HEK293T (cell line): ENCODE data around the gene RAB11FIP4.

Experiments
- CTCF ChIA-PET: fragments of 350-600 bp; formaldehyde crosslinking; extraction: SDS; loops from one replicate; lab custom pipeline; 2021; ENCODE audit warnings: antibody characterized with exemption, inconsistent platforms; lab: Yijun Ruan, JAX
- POLR2A ChIA-PET: fragments of 350-600 bp; formaldehyde crosslinking; extraction: SDS; loops from one replicate; lab custom pipeline; 2020; ENCODE audit warnings: antibody characterized with exemption, inconsistent platforms; lab: Yijun Ruan, JAX
- DNase-seq: peaks from one replicate; pipeline ENCODE4 v3.0.0; 2012; ENCODE audit warnings: mixed read lengths; ENCODE audit errors: extremely low spot score
- ARNT ChIP-seq: fragments of 450-650 bp; IDR thresholded peaks from 2 replicates; pipeline ENCODE4 v1.6.1; 2017; ENCODE audit warnings: mild to moderate bottlenecking
- BHLHE40 ChIP-seq: fragments of 450-650 bp; IDR thresholded peaks from 2 replicates; pipeline ENCODE4 v1.6.1; 2016; ENCODE audit warnings: mild to moderate bottlenecking, moderate library complexity, borderline replicate concordance
- CTBP1 ChIP-seq: fragments of 450-650 bp; IDR thresholded peaks from 2 replicates; pipeline ENCODE4 v1.6.1; 2016; ENCODE audit warnings: borderline replicate concordance
- ELF4 ChIP-seq: fragments of 450-650 bp; IDR thresholded peaks from 2 replicates; pipeline ENCODE4 v1.6.1; 2017; ENCODE audit warnings: antibody characterized with exemption
- FOXA1 ChIP-seq: fragments of 450-650 bp; IDR thresholded peaks from 2 replicates; pipeline ENCODE4 v1.6.1; 2016; ENCODE audit warnings: mild to moderate bottlenecking
- FOXK2 ChIP-seq: fragments of 450-650 bp; IDR thresholded peaks from 2 replicates; pipeline ENCODE4 v1.6.1; 2016; ENCODE audit warnings: mild to moderate bottlenecking
- FOXM1 ChIP-seq: fragments of 450-650 bp; IDR thresholded peaks from 2 replicates; pipeline ENCODE4 v1.6.1; 2017; ENCODE audit warnings: mild to moderate bottlenecking, borderline replicate concordance
- HDGF ChIP-seq: fragments of 450-650 bp; IDR thresholded peaks from 2 replicates; pipeline ENCODE4 v1.6.1; 2017; ENCODE audit warnings: antibody characterized with exemption, borderline replicate concordance
- L3MBTL2 ChIP-seq: fragments of 450-650 bp; conservative IDR thresholded peaks from 2 replicates; pipeline ENCODE4 v1.6.1; 2016; ENCODE audit warnings: mild to moderate bottlenecking
- LEF1 ChIP-seq: fragments of 450-650 bp; IDR thresholded peaks from 2 replicates; pipeline ENCODE4 v1.6.1; 2017; ENCODE audit warnings: mild to moderate bottlenecking, borderline replicate concordance
- NFRKB ChIP-seq: fragments of 450-650 bp; IDR thresholded peaks from 2 replicates; pipeline ENCODE4 v1.6.1; 2016; ENCODE audit warnings: mild to moderate bottlenecking, moderate library complexity
- PKNOX1 ChIP-seq: fragments of 450-650 bp; IDR thresholded peaks from 2 replicates; pipeline ENCODE4 v1.6.1; 2016
- SP1 ChIP-seq: fragments of 450-650 bp; IDR thresholded peaks from 2 replicates; pipeline ENCODE4 v1.6.1; 2017
- SUZ12 ChIP-seq: fragments of 450-650 bp; IDR thresholded peaks from 2 replicates; pipeline ENCODE4 v1.6.1; 2016; ENCODE audit warnings: mild to moderate bottlenecking
- TARDBP ChIP-seq: fragments of 450-650 bp; IDR thresholded peaks from 2 replicates; pipeline ENCODE4 v1.6.1; 2016
- ZNF384 ChIP-seq: fragments of 450-650 bp; IDR thresholded peaks from 2 replicates; pipeline ENCODE4 v1.6.1; 2016

RAB11FIP4 gene

DNA sequence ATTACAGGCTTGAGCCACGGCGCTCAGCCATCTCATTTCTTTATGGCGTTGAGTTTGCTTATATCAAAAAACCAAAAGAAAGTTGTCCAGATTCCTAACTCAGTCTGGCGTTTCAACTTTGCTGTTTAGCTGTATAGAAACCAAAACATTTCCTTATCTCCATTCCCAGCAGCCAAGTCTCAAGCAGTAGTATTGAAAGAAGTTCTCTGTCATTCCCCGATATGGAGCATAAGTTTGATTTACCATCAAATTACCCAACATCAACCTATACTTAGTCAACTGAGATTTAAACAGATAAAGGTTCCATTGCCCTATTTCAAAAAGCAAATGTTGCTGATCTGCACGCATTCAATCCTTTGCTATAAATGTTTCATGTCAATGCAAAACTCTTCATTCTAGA is 27.5 kb upstream of the RAB11FIP4 start:
- CTCF ChIA-PET: no interaction called here
- POLR2A ChIA-PET: no interaction called here
- TF ChIP-seq HDGF (no peak), ZNF384 (no peak), L3MBTL2 (no peak), ELF4 (no peak), LEF1 (no peak)
- DNase-seq: no peak

DNA sequence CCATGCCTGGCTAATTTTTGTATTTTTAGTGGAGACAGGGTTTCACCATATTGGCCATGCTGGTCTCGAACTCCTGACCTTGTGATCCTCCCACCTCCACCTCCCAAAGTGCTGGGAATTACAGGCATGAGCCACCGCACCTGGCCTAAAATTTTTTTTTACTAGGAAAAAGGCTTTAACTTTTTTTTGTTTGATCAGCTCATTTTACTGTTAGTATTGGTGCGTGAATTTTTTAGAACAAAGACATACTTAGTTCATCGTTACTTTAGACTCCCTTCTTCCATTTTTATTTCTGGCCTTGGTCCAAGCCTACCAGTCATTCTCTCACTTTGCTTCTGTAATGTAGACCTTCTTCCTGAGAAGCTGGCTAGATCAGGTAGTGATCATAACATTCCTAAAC is 25.4 kb upstream of the RAB11FIP4 start:
- ChIA-PET POLR2A (no interaction called here), CTCF (interaction anchor here (0.6 kb wide), 1 partner anchor 664 kb away, joined by 3 read pairs; no protein-coding TSS in a partner anchor)
- DNase-seq: no peak

GRCh38 chr17:31369266-31369665 is 22.2 kb upstream of the RAB11FIP4 start:
- CTCF ChIA-PET: interaction anchor here (0.6 to 1.0 kb wide), 2 partner anchors 20 to 189 kb away, joined by 4 to 8 read pairs; no protein-coding TSS in a partner anchor
- POLR2A ChIA-PET: no interaction called here
- TF ChIP-seq FOXA1: no peak
- no peak for TF ChIP-seq SUZ12
- no peak for TF ChIP-seq BHLHE40
- TF ChIP-seq HDGF: no peak
- DNase-seq: no peak

More for the DNA sequence above, 25.4 kb upstream of the RAB11FIP4 start:
- TF ChIP-seq ARNT (no peak), NFRKB (no peak), FOXM1 (no peak), FOXK2 (no peak), HDGF (no peak), ZNF384 (no peak), BHLHE40 (no peak), LEF1 (no peak), FOXA1 (no peak), ELF4 (no peak), TARDBP (no peak), PKNOX1 (no peak), CTBP1 (no peak), L3MBTL2 (no peak)

DNA sequence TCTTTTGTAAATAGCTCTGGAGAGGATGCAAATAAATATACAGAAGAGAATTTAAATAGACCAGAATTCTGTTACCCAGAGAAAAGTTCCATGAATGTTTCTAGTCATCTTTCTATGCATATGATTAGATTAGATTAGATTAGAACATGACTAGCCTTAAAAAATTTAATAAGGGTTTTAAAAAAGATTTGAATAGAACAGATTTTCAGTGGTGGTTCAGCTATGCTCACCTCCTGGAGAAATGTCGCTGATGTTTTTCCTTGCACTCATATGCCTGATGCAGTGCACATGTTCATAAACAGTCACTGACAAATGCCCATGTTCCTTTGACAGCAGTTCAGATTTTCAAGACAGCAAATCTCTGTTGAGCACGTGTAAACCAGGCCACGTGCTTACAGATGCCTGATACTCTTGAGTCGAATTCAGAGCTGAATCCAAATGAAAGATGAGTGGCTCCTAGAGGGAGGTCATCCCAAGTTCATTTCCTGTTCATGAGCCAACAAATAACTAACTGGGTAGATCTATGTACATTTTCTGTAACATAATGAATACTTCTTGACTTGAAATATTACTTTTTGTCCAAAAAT is 19.9 kb upstream of the RAB11FIP4 start:
- TF ChIP-seq CTBP1: no peak
- no peak for TF ChIP-seq FOXM1
- TF ChIP-seq HDGF: no peak
- no peak for TF ChIP-seq PKNOX1
- no peak for TF ChIP-seq SUZ12
- TF ChIP-seq L3MBTL2: no peak
- TF ChIP-seq TARDBP: no peak
- no peak for TF ChIP-seq BHLHE40
- TF ChIP-seq ZNF384: no peak
- no peak for TF ChIP-seq NFRKB
- ChIA-PET CTCF (interaction anchor here (1.2 kb wide), 1 partner anchor 28 kb away, joined by 4 read pairs; no protein-coding TSS in a partner anchor), POLR2A (no interaction called here)
- DNase-seq: no peak

DNA sequence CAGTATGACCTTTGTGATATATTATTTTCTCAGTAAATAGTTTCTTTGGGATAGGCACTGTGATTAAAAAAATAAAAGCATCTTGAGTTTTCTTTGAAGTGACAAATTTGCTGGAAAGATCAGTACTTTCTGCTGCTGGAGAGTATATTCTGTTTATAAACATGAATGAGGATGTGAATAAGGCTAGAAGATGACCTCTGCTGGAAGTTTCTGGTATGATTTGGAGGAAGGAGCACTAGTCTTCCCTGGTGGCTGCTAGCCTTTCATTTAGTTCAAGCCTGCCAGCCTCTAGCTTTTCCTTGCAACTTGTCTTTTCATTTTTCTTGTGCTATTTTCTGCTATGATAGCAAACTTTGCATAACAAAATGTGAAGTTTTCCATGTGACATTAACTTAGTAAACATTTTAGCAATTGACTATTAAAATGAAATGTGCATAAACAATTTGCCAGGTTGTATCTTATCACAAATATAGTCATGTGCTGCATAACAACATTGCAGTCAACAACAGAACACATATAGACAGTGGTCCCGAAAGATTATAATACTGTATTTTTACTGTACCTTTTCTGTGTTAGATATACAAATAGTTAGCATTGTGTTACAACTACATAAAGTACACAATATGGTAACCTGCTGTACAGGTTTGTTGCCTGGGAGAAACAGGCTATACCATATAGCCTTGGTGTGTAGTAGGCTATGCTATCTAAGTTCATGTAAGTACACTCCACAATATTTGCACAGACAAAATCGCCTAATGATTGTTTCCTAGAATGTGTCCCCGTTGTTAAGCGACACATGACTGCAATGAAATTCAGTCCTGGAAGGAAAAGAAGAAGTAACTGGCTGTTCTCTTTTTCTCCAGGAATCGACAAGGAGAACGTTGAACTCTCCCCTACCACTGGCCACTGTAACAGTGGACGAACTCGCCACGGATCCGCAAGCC is 18.1 kb upstream of the RAB11FIP4 start:
- ChIA-PET CTCF (interaction anchor here (0.6 to 1.2 kb wide), 4 partner anchors 9 to 459 kb away, joined by 3 to 4 read pairs (median 4); no protein-coding TSS in a partner anchor), POLR2A (no interaction called here)
- DNase-seq: no peak

GRCh38 chr17:31374094-31374447 is 17.4 kb upstream of the RAB11FIP4 start:
- CTCF ChIA-PET: no interaction called here
- POLR2A ChIA-PET: no interaction called here
- TF ChIP-seq FOXA1 (no peak), CTBP1 (no peak), PKNOX1 (no peak), L3MBTL2 (no peak), ARNT (no peak), SP1 (no peak), FOXK2 (no peak), ELF4 (no peak), NFRKB (no peak), TARDBP (no peak), HDGF (no peak), FOXM1 (no peak), BHLHE40 (no peak), LEF1 (no peak), SUZ12 (no peak), ZNF384 (no peak)
- DNase-seq: no peak

More for the DNA sequence above, 18.1 kb upstream of the RAB11FIP4 start:
- TF ChIP-seq PKNOX1: no peak
- no peak for TF ChIP-seq ZNF384
- no peak for TF ChIP-seq FOXM1
- TF ChIP-seq SP1: no peak
- TF ChIP-seq SUZ12: no peak
- no peak for TF ChIP-seq ELF4
